Measurements from ENCODE around the gene GALNT18.
"Not testable (repeated sequence)": the region's sequence is repeated elsewhere in the genome, so short reads cannot be mapped to it uniquely, and the experiment has no call there.

Gene GALNT18

DNA sequence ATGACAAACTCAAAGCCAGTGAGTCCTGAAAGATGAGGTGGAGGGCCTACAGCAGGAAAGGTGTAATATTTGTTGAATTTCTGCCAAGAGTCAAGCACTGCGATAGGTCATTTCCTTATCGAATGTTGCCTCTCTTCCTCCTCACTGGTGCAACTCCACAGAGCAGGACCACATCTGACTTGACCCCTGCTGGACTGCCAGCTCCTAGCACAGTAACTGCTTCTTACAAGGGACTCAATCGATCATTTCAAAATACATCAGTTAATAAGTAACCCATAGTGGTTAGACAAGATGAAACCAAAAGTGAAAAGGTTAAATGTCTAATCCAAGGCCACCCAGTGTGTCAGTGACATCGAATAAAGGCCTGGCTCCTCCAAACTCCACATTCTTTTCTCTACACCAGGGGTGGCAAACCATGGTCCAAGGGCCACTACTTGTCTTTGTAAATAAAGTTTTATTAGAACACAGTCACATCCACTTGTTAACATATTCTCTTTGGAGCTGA, 170.3 kb downstream of the GALNT18 start:
- no peak for DNase-seq

DNA sequence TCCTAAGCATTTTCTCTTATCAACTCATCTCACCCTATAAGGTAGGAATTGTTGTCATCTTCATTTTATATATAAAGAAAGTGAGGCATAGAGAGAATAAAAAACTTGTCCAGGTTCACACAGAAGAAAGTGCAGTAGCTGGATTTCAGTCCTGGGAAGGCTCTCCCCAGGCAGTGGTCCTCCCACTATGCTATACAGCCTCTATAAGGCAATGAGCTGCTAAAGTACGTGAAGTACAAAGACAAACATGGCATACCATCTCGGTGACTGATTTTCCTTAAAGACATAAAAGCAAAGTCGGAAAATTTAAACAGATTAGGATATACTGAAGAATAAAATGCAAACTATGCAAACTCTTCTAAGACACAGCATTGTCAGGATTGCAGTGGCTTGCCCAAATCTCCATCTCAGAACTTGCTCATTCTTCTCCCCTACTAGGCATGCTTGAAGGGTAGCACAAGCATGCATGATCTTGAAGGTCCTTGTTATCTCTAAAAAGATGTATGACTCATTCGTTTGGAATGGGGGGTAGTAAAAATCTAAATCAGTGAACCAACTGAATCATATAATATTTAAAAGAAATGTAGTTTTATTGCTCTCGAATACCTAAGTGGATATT, 171.0 kb downstream of the GALNT18 start:
- DNase-seq: no peak

- no peak for DNase-seq
Measured at GRCh38 chr11:11449327-11449726, 172.5 kb downstream of the GALNT18 start.

DNA sequence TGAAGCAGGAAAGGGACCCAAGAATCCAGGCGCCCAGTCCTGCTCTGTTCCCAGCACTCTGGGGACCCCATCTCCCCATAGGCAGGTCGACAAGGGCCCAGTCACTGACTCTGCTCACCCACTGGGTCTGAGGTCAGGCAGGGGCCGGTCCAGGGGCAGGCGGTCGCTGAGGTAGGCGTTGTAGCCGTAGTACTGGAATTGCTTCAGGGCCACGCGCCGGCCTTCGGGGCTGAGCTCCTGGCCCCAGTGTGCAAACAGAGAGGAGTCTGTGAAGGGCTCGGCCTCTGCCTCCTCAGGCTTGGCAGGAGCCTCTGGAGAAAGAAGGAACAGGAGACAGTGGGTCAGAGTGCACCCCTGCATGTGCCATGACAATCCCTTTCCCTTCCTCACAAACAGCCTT, 173.2 kb downstream of the GALNT18 start:
- DNase-seq: no peak

GRCh38 chr11:11447601-11448000, 174.2 kb downstream of the GALNT18 start:
- not testable (repeated sequence) for DNase-seq

- DNase-seq: no peak
Measured at GRCh38 chr11:11446967-11447366, 174.8 kb downstream of the GALNT18 start.

DNA sequence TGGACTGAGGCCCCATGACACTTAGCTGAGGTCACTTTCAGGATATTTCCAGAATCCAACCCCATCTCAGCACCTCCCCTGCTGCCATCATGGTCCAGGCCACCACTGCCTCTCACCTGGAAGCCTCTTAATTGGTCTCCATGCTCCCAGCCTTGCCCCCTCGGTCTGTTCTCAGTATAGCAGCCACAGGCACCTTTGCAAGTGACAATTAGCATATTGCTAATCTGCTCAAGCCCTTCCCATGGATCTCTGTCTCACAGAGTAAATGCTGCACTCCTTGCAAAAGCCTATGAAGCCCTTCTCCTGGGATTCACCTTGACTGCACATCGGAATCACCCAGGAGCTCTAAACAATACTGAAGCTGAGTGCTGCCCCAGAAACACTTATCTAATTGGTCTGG, 175.2 kb downstream of the GALNT18 start:
- no peak for DNase-seq

DNA sequence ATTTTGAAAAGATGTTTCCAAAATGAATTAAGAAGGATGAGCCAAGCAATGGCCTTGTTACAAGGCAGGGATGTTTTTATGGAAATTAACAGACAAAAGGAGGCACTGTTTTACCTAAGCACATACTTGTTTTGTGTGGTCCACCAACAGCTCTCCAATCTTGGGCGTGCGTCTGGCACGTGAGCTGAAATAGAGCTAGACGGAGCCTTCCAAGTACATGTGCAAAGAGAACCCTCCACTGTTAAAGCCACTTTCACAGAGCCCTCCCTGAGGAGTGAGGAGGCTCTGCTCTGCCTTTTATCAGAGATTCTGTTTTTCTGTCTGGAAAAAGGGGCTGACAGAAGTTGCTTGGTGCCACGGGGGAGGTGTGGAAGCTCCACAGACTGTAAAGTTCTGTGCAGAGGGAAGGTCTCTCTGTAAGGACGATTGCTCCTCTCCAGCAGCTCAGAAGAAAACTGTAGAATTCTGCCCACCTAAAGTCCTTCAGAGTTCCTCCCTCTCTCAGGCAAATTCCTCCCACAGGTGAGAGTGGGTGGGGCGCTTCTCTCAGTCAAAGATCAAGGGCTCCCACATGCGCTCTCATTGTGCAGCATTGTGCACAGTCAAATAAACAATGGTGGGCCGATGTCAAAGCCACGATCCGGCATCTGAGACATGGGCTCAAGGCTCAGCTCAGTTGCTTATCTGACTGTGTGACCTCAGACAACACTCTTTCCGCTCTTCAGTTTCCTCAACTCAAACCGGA, 176.2 kb downstream of the GALNT18 start:
- DNase-seq: no peak

DNA sequence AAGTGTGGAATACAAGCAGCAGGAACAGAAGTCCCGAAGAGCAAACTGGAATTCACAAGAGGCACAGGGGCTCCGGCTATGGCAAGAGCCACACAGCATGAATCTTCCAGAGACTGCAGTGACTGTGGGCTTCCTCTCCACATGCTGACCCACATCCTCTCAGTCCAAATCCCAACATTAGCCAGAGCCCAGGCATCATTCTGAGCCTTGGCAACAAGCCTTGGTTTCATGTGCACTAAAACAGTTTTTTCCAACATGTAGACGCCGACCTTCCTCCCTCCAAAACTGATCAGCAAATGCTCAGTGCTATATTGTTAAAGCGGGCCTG, 177.0 kb downstream of the GALNT18 start:
- DNase-seq: peak; percentile 57

GRCh38 chr11:11444027-11444803, 177.6 kb downstream of the GALNT18 start:
- no peak for DNase-seq

DNA sequence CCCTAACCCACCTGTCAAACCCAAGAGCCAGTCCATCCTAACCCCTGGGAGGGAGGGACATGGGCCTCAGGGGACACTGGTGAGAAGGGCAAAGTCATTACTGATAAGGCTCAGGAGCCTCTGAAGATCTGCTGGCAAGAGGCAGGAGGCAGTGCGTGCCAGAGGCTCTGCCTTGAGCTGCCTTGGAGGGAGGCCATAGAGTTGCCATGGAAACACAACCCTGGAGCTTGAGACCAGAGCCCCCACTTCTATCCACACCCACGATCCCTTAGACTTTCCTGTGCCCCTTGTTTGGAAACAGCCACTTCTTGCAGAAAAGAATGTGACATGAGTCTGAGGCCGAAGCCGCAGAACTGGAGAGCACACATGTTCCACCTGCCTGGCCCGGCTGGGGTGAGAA, 179.0 kb downstream of the GALNT18 start:
- no peak for DNase-seq

DNA sequence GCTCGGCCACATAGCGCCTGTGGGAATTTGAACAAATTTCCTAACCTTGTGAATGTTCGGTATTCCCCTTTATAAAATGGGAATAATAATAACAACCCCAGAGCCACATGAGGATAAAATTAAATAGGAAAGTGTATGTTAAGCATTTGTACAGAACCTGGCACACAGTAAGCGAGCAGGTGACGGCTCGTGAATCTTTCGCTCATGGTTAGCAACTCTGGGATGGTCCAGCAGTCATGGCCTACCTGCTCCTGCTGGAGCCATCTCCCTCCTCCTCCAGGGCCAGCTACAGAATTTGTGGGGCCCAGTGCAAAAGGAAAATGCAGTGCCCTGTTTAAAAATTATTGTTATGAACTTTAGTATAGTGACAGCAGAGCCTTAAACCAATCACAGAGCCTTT, 180.3 kb downstream of the GALNT18 start:
- no peak for DNase-seq

DNA sequence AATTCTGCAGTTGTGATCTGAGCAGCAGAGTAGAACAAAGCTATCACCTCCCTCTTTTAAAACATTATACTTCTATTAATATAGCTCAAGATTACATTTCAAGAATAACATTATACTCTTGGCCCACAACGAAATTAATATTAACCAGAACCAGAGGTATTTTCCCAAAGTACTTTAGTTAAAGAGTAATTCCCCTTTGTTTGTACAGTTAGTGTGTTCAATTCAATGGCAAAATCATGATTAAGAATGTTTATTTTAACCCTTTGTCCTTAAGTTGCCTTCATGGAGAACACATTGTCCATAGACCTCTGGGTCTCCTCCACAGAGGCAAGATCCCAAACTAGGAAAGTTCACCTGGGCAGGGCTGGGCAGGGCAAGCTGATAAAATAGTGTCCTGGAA, 180.7 kb downstream of the GALNT18 start:
- DNase-seq: no peak

DNA sequence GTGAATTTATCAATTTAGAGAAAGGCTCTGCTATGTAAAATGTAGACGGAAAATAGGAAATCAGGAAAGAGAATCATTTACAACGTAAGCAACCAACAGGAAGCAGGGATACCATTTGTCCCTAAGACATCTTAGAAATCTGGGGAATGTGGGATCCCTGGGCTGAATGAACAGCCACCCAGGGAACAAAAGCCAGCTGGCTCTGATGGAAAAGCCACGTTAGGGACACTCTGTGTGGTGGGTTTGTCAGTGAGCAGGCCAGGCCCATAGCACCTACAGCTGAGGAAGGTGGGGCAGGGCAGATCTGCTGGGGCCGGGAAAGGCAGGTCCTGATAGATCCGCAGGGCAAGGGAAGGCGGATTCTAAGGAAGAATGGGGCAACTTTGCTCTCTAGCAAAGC, 181.7 kb downstream of the GALNT18 start:
- DNase-seq: no peak

DNA sequence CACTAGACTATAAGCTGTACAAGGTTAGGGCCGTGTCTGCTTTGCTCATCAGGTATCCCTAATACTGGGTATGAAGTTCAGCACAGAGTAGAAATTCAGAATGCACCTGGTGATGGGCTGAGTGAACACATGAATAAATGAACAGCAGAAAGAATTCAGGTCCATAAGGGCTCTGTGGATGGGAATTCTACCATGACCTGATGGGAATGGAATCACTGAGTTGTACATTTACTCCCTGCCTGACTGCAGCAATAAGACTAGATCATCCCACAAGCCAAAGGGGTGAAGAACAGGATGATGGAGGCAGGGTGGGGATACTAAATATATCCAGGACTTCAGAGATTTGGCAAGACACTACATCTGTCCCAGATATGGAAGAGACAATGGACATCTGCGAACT, 182.2 kb downstream of the GALNT18 start:
- DNase-seq: no peak

DNA sequence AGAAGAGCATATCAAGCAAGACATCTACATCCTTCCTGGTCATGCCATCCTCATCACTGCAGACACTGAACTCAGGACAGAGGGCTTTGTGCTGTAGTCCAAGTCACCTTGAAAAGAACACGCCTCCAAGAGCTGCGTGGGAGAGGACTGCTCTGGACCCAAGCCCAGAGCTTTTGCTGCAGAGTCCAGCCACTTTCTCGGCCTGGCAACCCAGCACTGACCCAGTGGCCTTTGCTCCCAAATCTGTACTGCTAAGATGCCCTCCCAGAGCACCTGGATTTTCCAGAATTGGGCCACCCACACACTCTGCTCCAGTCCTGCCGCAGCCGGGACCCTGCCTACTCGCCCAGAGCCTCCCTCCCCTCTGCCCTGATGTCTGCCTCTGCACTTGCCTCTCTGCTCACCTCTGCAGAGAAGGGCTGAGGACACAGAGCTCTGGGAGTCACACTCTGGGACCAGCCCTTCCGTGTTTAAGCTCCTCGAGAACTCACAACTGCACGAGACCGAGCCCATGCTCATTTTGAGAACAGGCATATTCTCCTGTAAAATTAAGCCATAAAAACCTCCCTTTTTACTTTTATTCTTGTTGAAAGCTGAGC, 185.0 kb downstream of the GALNT18 start:
- no peak for DNase-seq

DNA sequence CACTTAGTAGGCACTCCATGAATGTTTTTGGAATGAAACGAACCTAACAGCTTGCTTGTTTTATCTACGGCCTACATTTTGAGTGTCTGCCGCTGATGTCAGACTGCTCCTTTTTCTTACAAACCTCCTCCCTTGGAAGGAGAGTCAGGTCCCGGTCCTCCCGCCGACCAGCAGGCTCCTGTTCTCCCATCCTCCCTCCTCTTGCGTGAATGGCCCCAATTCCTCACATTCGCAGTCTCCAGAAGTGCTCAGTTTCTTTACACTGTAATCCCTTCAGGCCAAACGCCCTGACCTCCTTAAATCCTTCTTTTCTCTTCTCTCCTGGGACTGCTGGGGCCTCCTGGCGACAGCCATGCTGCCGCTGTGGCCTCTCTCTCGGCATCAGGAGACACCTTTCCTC, 186.2 kb downstream of the GALNT18 start:
- DNase-seq: no peak

DNA sequence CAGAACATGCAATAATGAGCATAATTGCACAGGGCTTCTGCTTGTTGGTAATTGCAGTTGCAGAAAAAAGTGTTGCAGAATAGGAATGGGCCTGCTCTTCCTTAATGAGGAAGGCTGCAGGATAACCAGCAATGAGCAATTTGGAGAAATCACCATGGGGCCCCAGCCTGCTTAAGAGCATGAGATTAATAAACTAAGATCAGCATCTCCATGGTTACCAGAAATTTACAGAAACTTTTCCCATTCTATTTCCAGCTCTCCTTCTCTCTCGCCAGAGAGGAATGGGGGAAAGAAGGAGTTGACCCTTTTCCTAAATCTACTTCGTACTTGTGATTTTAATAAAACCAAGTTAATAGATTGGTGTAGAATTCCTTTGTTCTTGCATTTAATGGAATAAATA, 187.8 kb downstream of the GALNT18 start:
- no peak for DNase-seq

GRCh38 chr11:11432621-11433319, 189.0 kb downstream of the GALNT18 start:
- DNase-seq: no peak

- no peak for DNase-seq
Measured at GRCh38 chr11:11430431-11430830, 191.4 kb downstream of the GALNT18 start.

DNA sequence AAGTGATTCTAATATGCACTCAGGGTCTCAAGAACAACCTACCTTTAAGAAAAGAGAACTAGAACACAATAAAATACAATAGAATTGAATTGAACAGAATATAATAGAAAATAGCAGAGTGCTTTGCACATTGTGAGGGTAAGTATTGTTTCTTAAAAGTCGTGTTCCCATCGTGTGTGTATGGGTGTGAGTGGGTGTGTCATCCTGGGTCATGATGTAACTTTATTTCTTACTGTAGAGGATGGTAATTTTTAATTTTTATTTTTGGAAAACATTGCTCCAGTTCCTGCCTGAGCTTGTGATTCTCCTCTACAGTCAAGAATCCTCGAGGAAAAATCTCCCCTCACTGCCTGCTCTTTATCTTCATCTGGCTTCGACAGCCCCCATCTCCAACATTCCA, 193.1 kb downstream of the GALNT18 start:
- no peak for DNase-seq

- DNase-seq: no peak
Measured at GRCh38 chr11:11427542-11427941, 194.3 kb downstream of the GALNT18 start.

DNA sequence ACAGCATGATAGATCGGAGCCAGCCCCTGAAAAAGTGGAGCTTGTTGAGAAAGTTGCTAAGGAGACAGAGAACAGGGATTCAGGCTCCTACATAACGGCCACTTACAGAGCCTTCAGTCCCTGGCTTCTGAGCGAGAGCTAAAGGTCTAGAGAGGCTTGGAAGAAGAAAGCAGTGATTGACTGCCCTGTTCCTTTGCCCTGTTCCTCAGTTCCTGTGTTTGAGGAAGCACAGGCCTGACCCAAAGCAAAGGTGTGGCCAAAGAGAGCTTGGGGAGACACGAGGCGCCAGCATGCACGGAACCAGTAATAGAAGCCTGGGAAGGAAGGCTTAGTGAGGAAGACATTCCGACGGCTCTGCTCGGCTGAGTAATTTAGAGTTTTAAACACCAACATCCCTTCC, 194.7 kb downstream of the GALNT18 start:
- DNase-seq: no peak
